Fibroblast of skin of right quadriceps (primary cell): ENCODE data around the gene E4F1.
A peak's percentile ranks its signal among the peaks of the same experiment; 100 is the strongest.

Experiments used
- DNase-seq: peaks from one replicate; pipeline ENCODE4 v3.0.0-alpha.2; 2013

Gene E4F1

DNA sequence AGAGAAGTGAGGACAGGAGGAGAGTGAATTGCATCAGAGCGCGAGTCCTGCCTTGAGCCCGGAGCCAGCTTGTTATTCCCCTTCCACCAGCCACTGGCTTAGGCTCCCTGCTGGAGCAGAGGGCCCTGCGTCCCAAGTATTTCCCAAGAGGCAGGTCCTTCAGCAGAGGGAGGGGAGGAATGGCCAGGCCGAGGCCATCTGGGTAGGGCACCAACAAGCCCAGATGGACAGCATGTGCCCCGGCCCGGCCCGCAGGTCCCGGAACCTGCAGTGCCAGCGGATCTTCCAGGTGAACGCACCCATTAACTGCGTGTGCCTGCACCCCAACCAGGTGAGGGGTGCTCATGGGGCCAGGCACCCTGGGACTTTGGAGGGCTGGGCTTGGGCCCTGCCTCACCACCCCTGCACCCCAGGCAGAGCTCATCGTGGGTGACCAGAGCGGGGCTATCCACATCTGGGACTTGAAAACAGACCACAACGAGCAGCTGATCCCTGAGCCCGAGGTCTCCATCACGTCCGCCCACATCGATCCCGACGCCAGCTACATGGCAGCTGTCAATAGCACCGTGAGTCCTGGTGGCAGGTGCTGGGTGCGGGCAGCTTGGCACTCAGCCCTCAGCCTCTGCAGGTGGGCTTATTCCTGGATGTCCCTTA is 16.5 kb upstream of the E4F1 start:
- DNase-seq = no peak

- no peak for DNase-seq
Observed at GRCh38 chr16:2207872-2208271, 15.5 kb upstream of the E4F1 start.

- DNase-seq = no peak
Observed at GRCh38 chr16:2208308-2208707, 15.1 kb upstream of the E4F1 start.

DNA sequence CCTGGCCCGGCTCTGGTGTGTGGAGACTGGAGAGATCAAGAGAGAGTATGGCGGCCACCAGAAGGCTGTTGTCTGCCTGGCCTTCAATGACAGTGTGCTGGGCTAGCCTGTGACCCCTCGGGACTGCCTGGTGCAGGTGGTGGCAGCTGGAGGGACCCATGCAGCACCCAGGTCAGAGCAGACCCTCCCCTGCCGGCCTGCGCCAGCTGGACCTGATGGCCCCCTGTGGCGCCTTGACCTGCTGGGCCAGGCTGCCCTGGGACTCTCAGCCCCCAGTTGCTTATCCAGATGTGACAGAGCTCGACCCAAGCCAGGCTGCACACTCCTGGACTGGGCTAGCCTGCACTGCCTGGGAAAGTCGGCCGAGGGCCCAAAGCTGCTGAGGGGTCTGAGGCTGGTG is 14.6 kb upstream of the E4F1 start:
- no peak for DNase-seq

GRCh38 chr16:2209258-2210008 is 14.0 kb upstream of the E4F1 start:
- DNase-seq = no peak

DNA sequence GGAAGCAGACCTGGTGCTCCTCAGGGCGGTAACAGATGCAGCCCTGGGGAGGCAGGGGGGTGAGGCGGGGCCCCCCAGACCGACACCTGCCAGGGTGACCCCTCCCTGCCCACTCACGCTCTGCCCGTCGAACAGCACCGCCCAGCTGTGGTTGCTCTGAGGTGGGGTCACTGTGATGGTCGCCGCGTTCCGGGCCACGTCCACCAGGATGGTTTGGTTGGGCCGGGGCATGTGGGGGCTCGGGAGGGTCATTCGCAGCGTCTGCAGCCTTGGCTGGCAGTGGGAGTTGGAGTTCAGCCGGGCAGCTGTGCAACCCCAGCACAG is 13.4 kb upstream of the E4F1 start:
- DNase-seq = no peak

- DNase-seq = no peak
Observed at GRCh38 chr16:2210386-2211365, 12.7 kb upstream of the E4F1 start, which contains the start of gene BRICD5. Gene BRICD5 (minus strand): TSS chr16:2210863. CDS start chr16:2210833, 30 bp downstream.

GRCh38 chr16:2211923-2212347 is 11.5 kb upstream of the E4F1 start:
- DNase-seq = no peak

DNA sequence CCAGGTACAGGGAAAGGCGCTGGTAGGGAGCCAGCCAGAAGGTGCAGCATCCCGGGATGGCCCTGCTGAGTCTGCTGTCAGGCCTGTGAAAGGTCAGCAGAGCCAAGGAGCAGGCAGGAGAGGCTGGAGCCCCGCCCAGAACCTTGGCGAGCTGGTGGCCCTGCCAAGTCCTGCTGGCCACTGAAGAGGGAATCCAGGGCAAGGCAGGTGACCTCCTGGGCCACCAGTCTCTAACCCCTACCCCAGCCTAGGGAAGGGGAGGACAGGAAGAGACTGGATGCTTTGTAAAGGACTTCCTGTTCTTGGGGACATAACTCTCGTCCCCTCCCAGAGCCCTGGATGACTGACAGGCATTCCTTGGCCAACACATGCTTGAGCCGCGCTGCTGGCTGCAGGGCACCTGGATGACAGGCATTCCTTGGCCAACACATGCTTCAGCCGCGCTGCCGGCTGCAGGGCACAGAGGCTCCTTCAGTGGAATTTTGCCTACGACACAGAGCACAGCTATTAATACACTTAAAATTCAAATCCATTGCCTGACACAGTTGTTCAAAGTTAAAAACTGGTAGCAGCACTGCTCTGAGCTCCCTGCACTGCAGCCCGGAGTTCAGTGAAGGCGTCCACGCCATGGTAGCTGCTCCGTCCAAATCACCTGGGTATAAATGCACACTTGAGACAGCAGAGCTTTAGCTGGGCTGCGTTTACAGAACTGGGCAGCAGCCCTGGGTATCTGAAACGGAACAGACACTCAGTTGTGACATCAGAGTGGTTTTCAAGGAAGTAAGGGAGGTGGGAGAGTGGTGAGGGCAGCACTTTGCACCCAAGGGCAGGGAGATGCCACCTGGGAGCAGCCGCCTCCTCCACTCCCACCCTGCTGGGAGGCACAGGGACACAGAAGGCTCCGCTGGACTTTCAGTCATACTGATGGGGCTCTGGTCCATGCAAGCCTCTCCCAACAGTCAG is 10.7 kb upstream of the E4F1 start:
- DNase-seq = no peak

DNA sequence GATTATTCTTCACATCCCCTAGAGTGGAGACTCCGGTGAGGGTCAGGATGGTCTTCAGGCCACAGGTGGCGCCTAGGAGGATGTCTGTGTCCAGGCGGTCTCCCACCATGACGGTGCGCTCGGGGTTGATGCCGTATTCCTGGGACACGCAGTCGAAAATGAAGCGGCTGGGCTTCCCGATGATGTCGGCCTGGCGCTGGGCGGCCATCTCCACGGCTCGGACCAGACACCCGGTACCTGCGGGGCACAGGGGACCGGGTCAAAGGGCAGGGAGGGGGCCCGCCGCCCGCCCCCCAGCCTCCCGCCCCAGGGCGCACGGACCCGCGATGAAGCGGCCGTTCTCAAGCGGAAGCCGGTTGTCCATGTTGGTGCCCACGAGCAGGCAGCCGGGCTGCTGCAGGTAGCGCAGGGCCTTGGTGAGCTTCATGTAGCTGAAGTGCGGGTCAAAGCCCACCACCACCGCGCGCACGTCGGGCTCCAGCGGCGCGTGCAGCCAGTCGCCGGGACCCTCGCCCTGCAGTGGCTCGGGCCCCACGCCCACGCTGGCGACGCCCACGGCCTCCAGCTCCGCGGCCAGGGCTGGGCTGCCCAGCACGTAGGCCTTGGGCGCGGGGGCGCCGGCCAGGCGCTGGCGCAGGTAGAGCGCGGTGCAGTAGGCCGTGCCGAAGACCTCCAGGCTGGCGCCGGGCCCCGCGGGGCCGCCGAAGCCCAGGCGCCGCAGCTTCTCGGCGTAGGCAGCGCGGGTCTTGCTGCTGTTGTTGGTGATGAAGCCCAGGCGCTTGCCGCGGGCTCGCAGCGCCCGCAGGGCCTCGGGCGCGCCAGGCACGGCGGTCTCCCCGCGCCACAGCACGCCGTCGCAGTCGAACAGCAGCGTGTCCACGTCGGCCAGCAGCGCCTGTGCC is 9.3 kb upstream of the E4F1 start:
- DNase-seq = no peak

DNA sequence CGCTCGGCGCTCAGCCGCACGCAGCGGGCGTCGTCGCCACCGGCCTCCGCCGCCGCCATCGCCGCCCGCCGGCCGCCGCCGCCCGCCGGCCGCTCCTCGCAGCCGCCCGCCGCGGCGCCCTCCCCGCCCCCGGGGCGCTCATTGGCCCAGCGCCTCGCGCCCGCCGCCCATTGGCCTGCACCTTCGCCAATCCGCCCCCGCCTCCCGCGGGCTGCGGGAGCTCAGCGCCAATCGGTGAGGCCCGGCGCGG is 8.7 kb upstream of the E4F1 start, which contains the start of gene PGP:
Gene PGP, minus strand, starts transcription at position 122 of the 250 bp plus-strand sequence. Its CDS starts 63 bp downstream, at position 59.
- no peak for DNase-seq

GRCh38 chr16:2216330-2216729 is 7.1 kb upstream of the E4F1 start:
- no peak for DNase-seq

GRCh38 chr16:2223942-2224486 is 623 bp downstream of the E4F1 start:
- peak; percentile 34 for DNase-seq

DNA sequence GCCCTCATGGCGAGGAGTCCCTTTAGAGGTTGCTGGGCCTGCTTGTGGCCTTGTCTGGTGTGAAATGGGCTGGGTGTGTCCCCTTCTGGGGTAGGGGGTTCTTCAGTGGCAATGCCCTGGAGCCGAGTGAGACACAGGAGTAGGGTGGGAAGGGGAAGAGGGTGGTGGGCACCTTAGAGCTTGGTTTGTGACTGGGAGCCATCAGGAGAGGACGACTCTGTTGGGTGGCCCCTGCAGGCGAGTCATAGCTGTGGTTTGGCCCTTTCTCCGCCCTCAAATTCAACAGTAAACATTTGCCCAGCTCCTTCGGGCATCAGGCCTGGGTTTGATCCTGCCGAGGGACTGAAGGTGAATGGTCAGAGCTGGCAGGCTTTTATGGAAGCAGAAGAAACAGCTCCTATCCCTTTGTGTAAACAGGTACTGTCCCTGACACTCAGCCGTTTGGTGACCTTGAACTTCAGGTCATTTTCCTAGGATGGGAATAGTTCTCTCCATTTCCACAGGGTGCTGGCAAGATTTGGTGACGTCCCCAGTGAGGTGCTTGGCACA is 2.9 kb downstream of the E4F1 start:
- no peak for DNase-seq

- no peak for DNase-seq
Observed at GRCh38 chr16:2226918-2227317, 3.5 kb downstream of the E4F1 start.

GRCh38 chr16:2228161-2228824 is 4.9 kb downstream of the E4F1 start:
- no peak for DNase-seq

- DNase-seq = no peak
Observed at GRCh38 chr16:2229091-2229490, 5.7 kb downstream of the E4F1 start.

DNA sequence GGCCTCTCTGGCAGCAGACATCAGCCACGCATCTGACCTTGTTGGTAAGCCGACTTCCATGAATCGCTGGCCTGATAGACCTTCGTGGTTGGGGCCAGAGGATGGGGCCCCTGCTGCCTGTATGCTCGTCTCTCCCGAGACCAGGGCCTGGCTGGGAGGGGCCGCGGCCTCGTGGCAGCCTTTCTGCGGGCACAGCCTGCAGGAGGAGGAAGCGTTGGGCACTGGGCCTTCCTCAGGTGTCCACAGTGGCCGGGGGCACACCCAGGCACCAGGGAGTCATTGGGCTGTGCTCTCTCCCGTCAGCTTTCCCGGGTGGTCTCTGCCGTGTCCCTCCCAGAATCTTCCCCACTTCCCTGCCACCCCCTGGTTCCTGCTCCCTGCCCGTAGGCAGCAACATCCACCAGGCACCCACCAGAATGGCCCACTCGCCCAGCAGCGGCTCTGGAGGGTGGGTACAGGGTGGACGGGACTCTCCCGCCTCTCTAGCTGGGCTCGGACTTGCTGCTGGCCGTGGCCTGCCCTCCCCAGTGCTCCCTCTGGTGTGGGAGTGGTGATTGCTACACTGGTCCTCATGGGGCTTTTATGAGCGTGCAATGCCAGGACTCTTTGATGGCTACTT is 6.3 kb downstream of the E4F1 start:
- no peak for DNase-seq

GRCh38 chr16:2230376-2230775 is 7.0 kb downstream of the E4F1 start:
- DNase-seq = no peak
